ENCODE data around the gene RCBTB2. TPM values are rescaled to one million over a fixed set of nuclear protein-coding genes. Genes with fewer than 3 reads are reported as not detected.

Gene RCBTB2
- total RNA-seq, 4 donors from 2014 or later = 7.0 to 10.6 (median 8.5) TPM

DNA sequence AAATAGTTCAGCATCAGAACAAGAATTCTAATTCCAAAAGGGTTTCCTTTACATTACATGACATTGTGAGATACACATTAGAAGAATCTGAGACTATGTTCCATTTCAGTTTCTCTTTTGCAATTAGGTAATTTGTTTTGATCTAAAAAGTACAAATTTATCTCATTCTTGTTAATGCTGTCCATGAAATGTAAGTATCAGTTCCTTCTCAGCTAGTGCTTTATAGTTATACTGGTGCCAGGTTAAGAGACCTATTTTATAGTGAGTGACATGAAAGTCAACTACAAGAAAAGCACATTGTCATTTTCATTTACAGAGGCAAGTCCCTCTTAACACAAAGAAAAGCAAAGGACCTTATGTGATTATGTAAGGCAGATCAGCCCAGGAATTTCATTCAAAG is 43.9 kb downstream of the RCBTB2 start:
- peaks cover 0 to 22% (median 0%) of the 10 kb centered on the region in 3 donors for H3K36me3 ChIP-seq
- no peaks in the 10 kb centered on the region for H3K27me3 ChIP-seq
- H3K4me3 ChIP-seq = no peak overlapping the region
- DNase-seq (ENCODE audit: low spot score in 2 of 2) = no peak
- no peak overlapping the region for H3K27ac ChIP-seq
- TF ChIP-seq POLR2A (IDR thresholded peaks at IDR 0.05) (no peak), EP300 (IDR thresholded peaks at IDR 0.05) (no peak)
- TF ChIP-seq, protein P1, sequence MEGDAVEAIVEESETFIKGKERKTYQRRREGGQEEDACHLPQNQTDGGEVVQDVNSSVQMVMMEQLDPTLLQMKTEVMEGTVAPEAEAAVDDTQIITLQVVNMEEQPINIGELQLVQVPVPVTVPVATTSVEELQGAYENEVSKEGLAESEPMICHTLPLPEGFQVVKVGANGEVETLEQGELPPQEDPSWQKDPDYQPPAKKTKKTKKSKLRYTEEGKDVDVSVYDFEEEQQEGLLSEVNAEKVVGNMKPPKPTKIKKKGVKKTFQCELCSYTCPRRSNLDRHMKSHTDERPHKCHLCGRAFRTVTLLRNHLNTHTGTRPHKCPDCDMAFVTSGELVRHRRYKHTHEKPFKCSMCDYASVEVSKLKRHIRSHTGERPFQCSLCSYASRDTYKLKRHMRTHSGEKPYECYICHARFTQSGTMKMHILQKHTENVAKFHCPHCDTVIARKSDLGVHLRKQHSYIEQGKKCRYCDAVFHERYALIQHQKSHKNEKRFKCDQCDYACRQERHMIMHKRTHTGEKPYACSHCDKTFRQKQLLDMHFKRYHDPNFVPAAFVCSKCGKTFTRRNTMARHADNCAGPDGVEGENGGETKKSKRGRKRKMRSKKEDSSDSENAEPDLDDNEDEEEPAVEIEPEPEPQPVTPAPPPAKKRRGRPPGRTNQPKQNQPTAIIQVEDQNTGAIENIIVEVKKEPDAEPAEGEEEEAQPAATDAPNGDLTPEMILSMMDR (IDR thresholded peaks at IDR 0.05) = no peak
- H3K4me1 ChIP-seq = peaks cover 0 to 28% (median 9%) of the 10 kb centered on the region in 4 donors
- peaks cover 0 to 6% (median 0%) of the 10 kb centered on the region in 4 donors for H3K9me3 ChIP-seq

- TF ChIP-seq, protein P1 (IDR thresholded peaks at IDR 0.05) = no peak
- TF ChIP-seq POLR2A (IDR thresholded peaks at IDR 0.05) (no peak), EP300 (IDR thresholded peaks at IDR 0.05) (no peak)
- no peak for DNase-seq (ENCODE audit: low spot score in 2 of 2)
- no peak overlapping the region for H3K4me3 ChIP-seq
- H3K4me1 ChIP-seq = peaks cover 0 to 20% (median 4%) of the 10 kb centered on the region in 4 donors
- H3K36me3 ChIP-seq = peaks cover 0 to 31% (median 0%) of the 10 kb centered on the region in 3 donors
- peaks cover 0 to 6% (median 0%) of the 10 kb centered on the region in 4 donors for H3K9me3 ChIP-seq
- H3K27ac ChIP-seq = no peak overlapping the region
- no peaks in the 10 kb centered on the region for H3K27me3 ChIP-seq
- 98 to 100% methylated on average over 2 of the region's 2 CpGs for WGBS, 2 donors
Observed at GRCh38 chr13:48487968-48488367, 44.9 kb downstream of the RCBTB2 start.

- no peak for DNase-seq (ENCODE audit: low spot score in 2 of 2)
- Histone ChIP-seq H3K9me3 (peaks cover 0 to 6% (median 0%) of the 10 kb centered on the region in 4 donors), H3K4me3 (no peak overlapping the region), H3K27me3 (no peaks in the 10 kb centered on the region), H3K4me1 (peaks cover 0 to 11% (median 4%) of the 10 kb centered on the region in 4 donors), H3K36me3 (peaks cover 0 to 38% (median 0%) of the 10 kb centered on the region in 3 donors), H3K27ac (no peak overlapping the region)
- WGBS, 2 donors = 88 to 89% methylated on average over 5 of the region's 5 CpGs
- TF ChIP-seq EP300 (IDR thresholded peaks at IDR 0.05) = no peak
- TF ChIP-seq POLR2A (IDR thresholded peaks at IDR 0.05) = no peak
- TF ChIP-seq, protein P1 (IDR thresholded peaks at IDR 0.05) = no peak
Observed at GRCh38 chr13:48486836-48487235, 46.0 kb downstream of the RCBTB2 start.

DNA sequence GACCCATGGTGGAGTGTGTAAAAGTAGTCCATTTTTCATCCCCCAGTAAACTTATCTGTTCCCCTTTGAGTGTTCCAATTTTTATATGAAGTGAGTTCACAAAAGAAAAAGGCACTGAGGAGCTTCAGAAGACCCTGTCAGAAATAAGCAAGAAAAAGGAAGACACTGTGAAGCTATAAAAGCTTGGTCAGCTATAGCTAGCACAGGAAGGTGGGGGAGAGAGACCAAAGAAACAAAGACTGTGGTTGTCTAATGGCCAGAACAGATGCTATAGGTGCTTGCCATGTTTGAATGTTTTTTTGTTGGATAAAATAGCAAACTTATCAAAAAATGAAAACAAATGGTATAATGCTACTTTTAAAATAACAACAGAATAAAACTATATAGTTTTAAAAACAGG is 46.5 kb downstream of the RCBTB2 start:
- peaks cover 0 to 6% (median 1%) of the 10 kb centered on the region in 4 donors for H3K4me1 ChIP-seq
- TF ChIP-seq POLR2A (IDR thresholded peaks at IDR 0.05) (no peak), EP300 (IDR thresholded peaks at IDR 0.05) (no peak)
- TF ChIP-seq, protein P1 (IDR thresholded peaks at IDR 0.05) = no peak
- H3K27ac ChIP-seq = no peak overlapping the region
- no peak for DNase-seq (ENCODE audit: low spot score in 2 of 2)
- H3K27me3 ChIP-seq = no peaks in the 10 kb centered on the region
- no peak overlapping the region for H3K4me3 ChIP-seq
- peaks cover 0 to 38% (median 0%) of the 10 kb centered on the region in 3 donors for H3K36me3 ChIP-seq
- peaks cover 0 to 6% (median 0%) of the 10 kb centered on the region in 4 donors for H3K9me3 ChIP-seq

- H3K27ac ChIP-seq = no peak overlapping the region
- H3K36me3 ChIP-seq = peaks cover 0 to 38% (median 0%) of the 10 kb centered on the region in 3 donors
- H3K9me3 ChIP-seq = peaks cover 0 to 6% (median 0%) of the 10 kb centered on the region in 4 donors
- H3K4me3 ChIP-seq = no peak overlapping the region
- no peaks in the 10 kb centered on the region for H3K27me3 ChIP-seq
- TF ChIP-seq EP300 (IDR thresholded peaks at IDR 0.05) = no peak
- TF ChIP-seq POLR2A (IDR thresholded peaks at IDR 0.05) = no peak
- TF ChIP-seq, protein P1 (IDR thresholded peaks at IDR 0.05) = no peak
- no peaks in the 10 kb centered on the region for H3K4me1 ChIP-seq
- WGBS, 2 donors = 88 to 95% methylated on average over 3 of the region's 3 CpGs
- DNase-seq (ENCODE audit: low spot score in 2 of 2) = no peak
Observed at GRCh38 chr13:48485432-48485831, 47.4 kb downstream of the RCBTB2 start.
